Measurements from ENCODE around the gene SUSD1. TPM values are rescaled to one million over a fixed set of nuclear protein-coding genes. Genes with fewer than 3 reads are reported as not detected.

The SUSD1 gene
- total and polyA plus RNA-seq, 7 donors: 0.42 to 3.4 (median 1.7) TPM

GRCh38 chr9:112120030-112120341, 55.1 kb downstream of the SUSD1 start:
- no peaks in the 10 kb centered on the region for H3K27me3 ChIP-seq (ENCODE audit: insufficient read depth in 3 of 3, low read length in 2 of 3)
- intact Hi-C loops (cut with DNase I): no loop called here
- no peak for TF ChIP-seq CTCF (IDR thresholded peaks at IDR 0.05)
- no peaks in the 10 kb centered on the region for H3K4me1 ChIP-seq
- DNase-seq: no peak
- H3K36me3 ChIP-seq (ENCODE audit: insufficient read depth in 1 of 2, low read depth in 1 of 2): no peaks in the 10 kb centered on the region
- H3K4me3 ChIP-seq: no peak overlapping the region
- no peak overlapping the region for H3K27ac ChIP-seq
- WGBS, 3 donors: 92 to 97% (median 95%) methylated on average over 6 of the region's 6 CpGs
- H3K9me3 ChIP-seq: no peaks in the 10 kb centered on the region
- no peak for ATAC-seq

GRCh38 chr9:112119225-112120029, 55.7 kb downstream of the SUSD1 start:
- H3K27ac ChIP-seq: no peak overlapping the region
- H3K9me3 ChIP-seq: no peaks in the 10 kb centered on the region
- H3K36me3 ChIP-seq (ENCODE audit: insufficient read depth in 1 of 2, low read depth in 1 of 2): no peaks in the 10 kb centered on the region
- H3K27me3 ChIP-seq (ENCODE audit: insufficient read depth in 3 of 3, low read length in 2 of 3): no peaks in the 10 kb centered on the region
- 73 to 85% (median 82%) methylated on average over 10 of the region's 10 CpGs for WGBS, 3 donors
- DNase-seq: no peak
- H3K4me3 ChIP-seq: no peak overlapping the region
- intact Hi-C loops (cut with DNase I): no loop called here
- H3K4me1 ChIP-seq: no peaks in the 10 kb centered on the region
- ATAC-seq: no peak
- TF ChIP-seq CTCF (IDR thresholded peaks at IDR 0.05): no peak

- no peak for TF ChIP-seq CTCF (IDR thresholded peaks at IDR 0.05)
- H3K4me3 ChIP-seq: no peak overlapping the region
Observed at GRCh38 chr9:112118009-112118408, 57.1 kb downstream of the SUSD1 start.

GRCh38 chr9:112115970-112116753, 58.9 kb downstream of the SUSD1 start:
- no peak overlapping the region for H3K27ac ChIP-seq
- 81 to 88% (median 85%) methylated on average over 3 of the region's 3 CpGs for WGBS, 3 donors
- no peaks in the 10 kb centered on the region for H3K27me3 ChIP-seq (ENCODE audit: insufficient read depth in 3 of 3, low read length in 2 of 3)
- no peaks in the 10 kb centered on the region for H3K4me1 ChIP-seq
- no peak for DNase-seq
- ATAC-seq: no peak
- peaks cover 0 to 7% of the 10 kb centered on the region in 2 donors for H3K36me3 ChIP-seq (ENCODE audit: insufficient read depth in 1 of 2, low read depth in 1 of 2)
- TF ChIP-seq CTCF (IDR thresholded peaks at IDR 0.05): no peak
- no peaks in the 10 kb centered on the region for H3K9me3 ChIP-seq
- H3K4me3 ChIP-seq: no peak overlapping the region
- intact Hi-C loops (cut with DNase I): no loop called here

More at GRCh38 chr9:112118009-112118408, 57.1 kb downstream of the SUSD1 start:
- 70 to 88% (median 78%) methylated on average over 1 of the region's 1 CpG for WGBS, 3 donors
- no peaks in the 10 kb centered on the region for H3K36me3 ChIP-seq (ENCODE audit: insufficient read depth in 1 of 2, low read depth in 1 of 2)
- DNase-seq (no peak), ATAC-seq (no peak)
- intact Hi-C loops (cut with DNase I): no loop called here
- H3K4me1 ChIP-seq: no peaks in the 10 kb centered on the region
- H3K9me3 ChIP-seq: no peaks in the 10 kb centered on the region
- H3K27ac ChIP-seq: no peak overlapping the region
- no peaks in the 10 kb centered on the region for H3K27me3 ChIP-seq (ENCODE audit: insufficient read depth in 3 of 3, low read length in 2 of 3)
